ENCODE measurements around the gene KRTAP27-1. TPM values are rescaled to one million over a fixed set of nuclear protein-coding genes. Genes with fewer than 3 reads are reported as not detected.

The KRTAP27-1 gene
- polyA plus RNA-seq, 1 donor (not counting 4 experiments of a cell fraction or from before 2014, with no cell fraction given), result not detected

DNA sequence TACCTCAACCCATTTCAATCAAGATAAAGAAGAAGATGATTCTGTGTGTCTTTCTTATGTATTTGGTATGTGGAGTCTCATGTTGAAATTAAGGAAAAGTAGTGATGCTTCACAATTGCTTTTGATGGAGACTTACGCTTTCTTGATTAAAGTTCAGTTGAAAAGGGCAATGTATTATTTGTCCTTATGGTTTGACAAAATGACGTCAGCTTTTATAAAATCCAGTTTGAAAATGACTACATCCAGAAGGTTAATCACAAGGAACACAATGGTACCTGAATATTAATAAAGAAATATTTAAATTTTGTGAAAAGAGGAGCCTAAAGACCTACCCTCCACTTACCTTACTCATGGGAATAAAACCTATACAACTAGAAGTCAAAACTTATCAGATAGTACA, 21.8 kb downstream of the KRTAP27-1 start:
- Histone ChIP-seq H4K20me1 (ENCODE audit: control insufficient read depth, extremely low read depth, insufficient read depth, low read length) (no peaks in the 10 kb centered on the region), H2AFZ (ENCODE audit: control insufficient read depth, low read length) (no peak overlapping the region), H3K9me3 (ENCODE audit: control insufficient read depth, low read depth, low read length) (no peaks in the 10 kb centered on the region), H3K27me3 (ENCODE audit: control insufficient read depth, extremely low read depth, insufficient read depth, low read length) (peaks cover 3% of the 10 kb centered on the region), H3K36me3 (ENCODE audit: control insufficient read depth in 2 of 2, extremely low read depth in 1 of 2, insufficient read depth in 2 of 2, low read length in 2 of 2) (no peaks in the 10 kb centered on the region), H3K9me1 (ENCODE audit: control insufficient read depth, extremely low read depth, insufficient read depth, low read length) (no peaks in the 10 kb centered on the region), H3K4me3 (ENCODE audit: control insufficient read depth in 2 of 3, extremely low read depth in 1 of 3, insufficient read depth in 2 of 3, low read depth in 1 of 3, low read length in 3 of 3) (no peak overlapping the region), H3K4me1 (ENCODE audit: control insufficient read depth, extremely low read depth, insufficient read depth, low read length) (no peaks in the 10 kb centered on the region), H3K27ac (ENCODE audit: control insufficient read depth, insufficient read depth, low read length) (no peak overlapping the region), H3K4me2 (ENCODE audit: control insufficient read depth, extremely low read depth, insufficient read depth, low read depth, low read length) (no peak overlapping the region), H3K79me2 (ENCODE audit: control insufficient read depth, insufficient read depth, low read length) (no peaks in the 10 kb centered on the region), H3K9ac (ENCODE audit: control insufficient read depth, extremely low read depth, insufficient read depth, low read length) (no peak overlapping the region)
- TF ChIP-seq, protein P1, sequence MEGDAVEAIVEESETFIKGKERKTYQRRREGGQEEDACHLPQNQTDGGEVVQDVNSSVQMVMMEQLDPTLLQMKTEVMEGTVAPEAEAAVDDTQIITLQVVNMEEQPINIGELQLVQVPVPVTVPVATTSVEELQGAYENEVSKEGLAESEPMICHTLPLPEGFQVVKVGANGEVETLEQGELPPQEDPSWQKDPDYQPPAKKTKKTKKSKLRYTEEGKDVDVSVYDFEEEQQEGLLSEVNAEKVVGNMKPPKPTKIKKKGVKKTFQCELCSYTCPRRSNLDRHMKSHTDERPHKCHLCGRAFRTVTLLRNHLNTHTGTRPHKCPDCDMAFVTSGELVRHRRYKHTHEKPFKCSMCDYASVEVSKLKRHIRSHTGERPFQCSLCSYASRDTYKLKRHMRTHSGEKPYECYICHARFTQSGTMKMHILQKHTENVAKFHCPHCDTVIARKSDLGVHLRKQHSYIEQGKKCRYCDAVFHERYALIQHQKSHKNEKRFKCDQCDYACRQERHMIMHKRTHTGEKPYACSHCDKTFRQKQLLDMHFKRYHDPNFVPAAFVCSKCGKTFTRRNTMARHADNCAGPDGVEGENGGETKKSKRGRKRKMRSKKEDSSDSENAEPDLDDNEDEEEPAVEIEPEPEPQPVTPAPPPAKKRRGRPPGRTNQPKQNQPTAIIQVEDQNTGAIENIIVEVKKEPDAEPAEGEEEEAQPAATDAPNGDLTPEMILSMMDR (optimal IDR thresholded peaks at IDR 0.05 in 1 of 3, IDR thresholded peaks at IDR 0.05 in 1 of 3, conservative IDR thresholded peaks at IDR 0.05 in 1 of 3; ENCODE audit: extremely low read depth in 1 of 3, insufficient read depth in 2 of 3, low read length in 3 of 3), result no peak
- no peak for TF ChIP-seq EZH2 (IDR thresholded peaks at IDR 0.05; ENCODE audit: low read length)
- DNase-seq (ENCODE audit: low read depth, low spot score) (no peak), FAIRE-seq (no peak)
- dilution Hi-C loops (cut with MboI; ENCODE audit: extremely low pct_ligation_motif_present, low sequenced_read_pairs), result no loop called here

DNA sequence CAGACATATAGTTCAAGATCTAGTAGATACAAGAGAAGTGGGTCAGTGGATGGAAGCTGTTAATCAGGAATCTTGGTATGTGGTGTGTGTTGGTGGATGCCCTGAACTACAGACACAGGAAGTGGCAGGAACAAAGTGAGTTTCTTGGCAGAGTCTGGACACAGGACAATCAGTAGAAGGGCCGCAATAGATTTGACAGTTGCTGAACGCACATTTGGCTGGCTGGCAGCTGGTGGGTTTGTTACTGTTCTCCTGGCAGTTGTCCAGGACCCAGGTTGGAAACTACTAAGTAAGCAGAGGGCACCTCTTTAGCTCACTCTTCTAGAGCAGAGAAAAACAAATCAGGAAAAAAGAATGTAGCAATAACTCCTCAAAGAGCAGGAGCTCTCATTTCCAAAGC, 30.6 kb downstream of the KRTAP27-1 start:
- FAIRE-seq, result no peak
- dilution Hi-C loops (cut with MboI; ENCODE audit: extremely low pct_ligation_motif_present, low sequenced_read_pairs), result no loop called here

More for the DNA sequence above, 30.6 kb downstream of the KRTAP27-1 start:
- H3K4me2 ChIP-seq (ENCODE audit: control insufficient read depth, extremely low read depth, insufficient read depth, low read depth, low read length), result no peak overlapping the region
- H2AFZ ChIP-seq (ENCODE audit: control insufficient read depth, low read length), result no peak overlapping the region
- H3K27me3 ChIP-seq (ENCODE audit: control insufficient read depth, extremely low read depth, insufficient read depth, low read length), result no peaks in the 10 kb centered on the region
- H3K79me2 ChIP-seq (ENCODE audit: control insufficient read depth, insufficient read depth, low read length), result no peaks in the 10 kb centered on the region
- TF ChIP-seq EZH2 (IDR thresholded peaks at IDR 0.05; ENCODE audit: low read length), result no peak
- TF ChIP-seq, protein P1 (optimal IDR thresholded peaks at IDR 0.05 in 1 of 3, IDR thresholded peaks at IDR 0.05 in 1 of 3, conservative IDR thresholded peaks at IDR 0.05 in 1 of 3; ENCODE audit: extremely low read depth in 1 of 3, insufficient read depth in 2 of 3, low read length in 3 of 3), result no peak
- no peak overlapping the region for H3K4me3 ChIP-seq (ENCODE audit: control insufficient read depth in 2 of 3, extremely low read depth in 1 of 3, insufficient read depth in 2 of 3, low read depth in 1 of 3, low read length in 3 of 3)
- H3K27ac ChIP-seq (ENCODE audit: control insufficient read depth, insufficient read depth, low read length), result no peak overlapping the region
- DNase-seq (ENCODE audit: low read depth, low spot score), result no peak
- no peaks in the 10 kb centered on the region for H3K9me1 ChIP-seq (ENCODE audit: control insufficient read depth, extremely low read depth, insufficient read depth, low read length)
- H3K9me3 ChIP-seq (ENCODE audit: control insufficient read depth, low read depth, low read length), result no peaks in the 10 kb centered on the region
- no peaks in the 10 kb centered on the region for H4K20me1 ChIP-seq (ENCODE audit: control insufficient read depth, extremely low read depth, insufficient read depth, low read length)
- H3K4me1 ChIP-seq (ENCODE audit: control insufficient read depth, extremely low read depth, insufficient read depth, low read length), result no peaks in the 10 kb centered on the region
- H3K9ac ChIP-seq (ENCODE audit: control insufficient read depth, extremely low read depth, insufficient read depth, low read length), result no peak overlapping the region
- H3K36me3 ChIP-seq (ENCODE audit: control insufficient read depth in 2 of 2, extremely low read depth in 1 of 2, insufficient read depth in 2 of 2, low read length in 2 of 2), result no peaks in the 10 kb centered on the region
